ENCODE measurements around the gene ANKIB1. TPM values are rescaled to one million over a fixed set of nuclear protein-coding genes. Genes with fewer than 3 reads are reported as not detected.

The ANKIB1 gene
- total and polyA plus RNA-seq, 2 donors (not counting 1 experiment from before 2014, with no cell fraction given), result 16.5 to 76.7 TPM

DNA sequence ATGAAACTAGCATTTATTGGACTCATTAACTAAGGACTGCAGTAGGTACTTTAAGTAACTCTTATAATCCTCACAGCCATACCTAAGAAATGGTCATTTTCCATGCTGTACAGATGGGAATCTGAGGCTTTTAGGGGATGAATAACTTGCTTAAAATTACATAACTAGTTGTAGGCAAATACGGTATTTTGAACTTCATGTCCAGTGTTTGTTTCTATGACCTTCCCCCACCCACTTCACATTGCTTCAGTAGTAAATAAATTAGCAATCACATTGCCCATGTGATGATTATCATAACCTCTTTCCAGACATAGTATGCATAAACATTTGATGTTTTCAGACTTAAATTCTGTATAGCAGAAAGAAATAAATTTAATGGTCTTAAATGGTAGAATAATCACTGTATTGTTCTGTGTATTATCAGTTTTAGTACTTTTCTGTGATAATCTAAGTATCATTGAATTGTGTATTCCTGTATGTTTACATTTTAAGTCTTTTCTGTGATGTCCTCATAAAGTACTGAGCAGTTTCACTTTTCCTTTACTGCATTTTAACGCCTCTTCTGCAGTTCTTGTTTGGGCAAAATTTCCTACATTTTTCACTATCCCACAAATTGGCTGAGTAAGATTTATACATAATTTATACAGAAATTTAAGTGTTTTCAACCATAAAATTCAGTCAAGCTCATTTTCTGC is 48.3 kb downstream of the ANKIB1 start:
- Histone ChIP-seq H3K4me1 (ENCODE audit: control insufficient read depth in 2 of 2, insufficient read depth in 2 of 2, low read length in 2 of 2) (peaks cover 0 to 3% of the 10 kb centered on the region in 2 donors), H3K4me3 (ENCODE audit: control extremely low read depth in 1 of 5, extremely low read depth in 1 of 5, insufficient read depth in 1 of 5, low read depth in 2 of 5, low read length in 4 of 5) (no peak overlapping the region), H3K9ac (ENCODE audit: low read length) (no peak overlapping the region), H3K27ac (ENCODE audit: low read length in 2 of 2) (no peak overlapping the region), H3K79me2 (ENCODE audit: control insufficient read depth, insufficient read depth, low read length) (peaks cover 20% of the 10 kb centered on the region), H2AFZ (ENCODE audit: insufficient read depth, low read depth, low read length, poor library complexity, severe bottlenecking) (no peak overlapping the region), H3K9me3 (ENCODE audit: control extremely low read depth in 1 of 3, control insufficient read depth in 2 of 3, insufficient read depth in 1 of 3, low read length in 2 of 3) (no peaks in the 10 kb centered on the region), H3K36me3 (replicated peaks in 1 of 2; ENCODE audit: control extremely low read depth in 1 of 2, control insufficient read depth in 1 of 2, extremely low read depth in 1 of 2, insufficient read depth in 2 of 2, low read length in 1 of 2) (peaks cover 0 to 14% of the 10 kb centered on the region in 2 experiments), H4K20me1 (ENCODE audit: control insufficient read depth, insufficient read depth, low read length, poor library complexity, severe bottlenecking) (no peaks in the 10 kb centered on the region), H3K27me3 (replicated peaks in 1 of 4; ENCODE audit: control extremely low read depth in 1 of 4, control insufficient read depth in 3 of 4, insufficient read depth in 4 of 4, low read length in 3 of 4) (no peaks in the 10 kb centered on the region), H3K4me2 (replicated peaks; ENCODE audit: low read depth, low read length, poor library complexity, severe bottlenecking) (no peak overlapping the region)
- Mint-ChIP-seq H3K9me3 (ENCODE audit: insufficient read depth) (no peaks in the 10 kb centered on the region), H3K27me3 (no peaks in the 10 kb centered on the region), H3K4me1 (peaks cover 24% of the 10 kb centered on the region), H3K27ac (no peak overlapping the region), H3K4me3 (no peak overlapping the region)
- ATAC-seq (ENCODE audit: low read depth) (no peak), DNase-seq (no peak)
- CTCF ChIA-PET, result no interaction called here
- POLR2A ChIA-PET, result no interaction called here
- no CpG with 5 or more reads among the region's 2 CpGs for WGBS (ENCODE audit: insufficient coverage)
- TF ChIP-seq EZH2 (IDR thresholded peaks at IDR 0.05; ENCODE audit: borderline replicate concordance, insufficient read depth, low read depth, low read length, poor library complexity, severe bottlenecking), result no peak
- TF ChIP-seq, protein P1, sequence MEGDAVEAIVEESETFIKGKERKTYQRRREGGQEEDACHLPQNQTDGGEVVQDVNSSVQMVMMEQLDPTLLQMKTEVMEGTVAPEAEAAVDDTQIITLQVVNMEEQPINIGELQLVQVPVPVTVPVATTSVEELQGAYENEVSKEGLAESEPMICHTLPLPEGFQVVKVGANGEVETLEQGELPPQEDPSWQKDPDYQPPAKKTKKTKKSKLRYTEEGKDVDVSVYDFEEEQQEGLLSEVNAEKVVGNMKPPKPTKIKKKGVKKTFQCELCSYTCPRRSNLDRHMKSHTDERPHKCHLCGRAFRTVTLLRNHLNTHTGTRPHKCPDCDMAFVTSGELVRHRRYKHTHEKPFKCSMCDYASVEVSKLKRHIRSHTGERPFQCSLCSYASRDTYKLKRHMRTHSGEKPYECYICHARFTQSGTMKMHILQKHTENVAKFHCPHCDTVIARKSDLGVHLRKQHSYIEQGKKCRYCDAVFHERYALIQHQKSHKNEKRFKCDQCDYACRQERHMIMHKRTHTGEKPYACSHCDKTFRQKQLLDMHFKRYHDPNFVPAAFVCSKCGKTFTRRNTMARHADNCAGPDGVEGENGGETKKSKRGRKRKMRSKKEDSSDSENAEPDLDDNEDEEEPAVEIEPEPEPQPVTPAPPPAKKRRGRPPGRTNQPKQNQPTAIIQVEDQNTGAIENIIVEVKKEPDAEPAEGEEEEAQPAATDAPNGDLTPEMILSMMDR (IDR thresholded peaks at IDR 0.05), result no peak
- intact Hi-C loops (cut with micrococcal nuclease), result no loop called here

DNA sequence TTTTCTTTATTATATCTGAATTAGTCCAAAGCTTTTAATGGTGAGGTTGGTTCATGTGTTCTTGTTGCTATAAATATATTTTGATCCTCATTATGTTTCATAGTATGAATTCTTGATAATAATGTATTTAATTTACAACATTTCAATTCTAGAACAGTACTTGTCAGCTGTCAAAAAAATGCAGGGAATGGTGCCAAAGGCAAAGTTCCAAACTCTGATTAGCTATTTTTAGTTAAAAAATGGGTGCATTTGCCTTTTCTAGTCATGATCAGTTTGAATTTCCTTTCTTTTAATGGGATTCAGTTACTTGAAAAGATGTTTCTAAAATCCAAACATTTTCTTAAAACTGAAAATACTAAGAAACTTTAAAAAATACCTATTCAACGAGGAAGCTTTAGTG is 49.6 kb downstream of the ANKIB1 start:
- Histone ChIP-seq H3K36me3 (replicated peaks in 1 of 2; ENCODE audit: control extremely low read depth in 1 of 2, control insufficient read depth in 1 of 2, extremely low read depth in 1 of 2, insufficient read depth in 2 of 2, low read length in 1 of 2) (peaks cover 0 to 14% of the 10 kb centered on the region in 2 experiments), H3K27ac (ENCODE audit: low read length in 2 of 2) (no peak overlapping the region), H3K4me1 (ENCODE audit: control insufficient read depth in 2 of 2, insufficient read depth in 2 of 2, low read length in 2 of 2) (peaks cover 0 to 3% of the 10 kb centered on the region in 2 donors), H3K9me3 (ENCODE audit: control extremely low read depth in 1 of 3, control insufficient read depth in 2 of 3, insufficient read depth in 1 of 3, low read length in 2 of 3) (no peaks in the 10 kb centered on the region), H2AFZ (ENCODE audit: insufficient read depth, low read depth, low read length, poor library complexity, severe bottlenecking) (no peak overlapping the region), H3K4me3 (ENCODE audit: control extremely low read depth in 1 of 5, extremely low read depth in 1 of 5, insufficient read depth in 1 of 5, low read depth in 2 of 5, low read length in 4 of 5) (no peak overlapping the region), H3K4me2 (replicated peaks; ENCODE audit: low read depth, low read length, poor library complexity, severe bottlenecking) (no peak overlapping the region), H3K27me3 (replicated peaks in 1 of 4; ENCODE audit: control extremely low read depth in 1 of 4, control insufficient read depth in 3 of 4, insufficient read depth in 4 of 4, low read length in 3 of 4) (no peaks in the 10 kb centered on the region), H3K79me2 (ENCODE audit: control insufficient read depth, insufficient read depth, low read length) (peaks cover 9% of the 10 kb centered on the region), H3K9ac (ENCODE audit: low read length) (no peak overlapping the region), H4K20me1 (ENCODE audit: control insufficient read depth, insufficient read depth, low read length, poor library complexity, severe bottlenecking) (no peaks in the 10 kb centered on the region)
- no peak for ATAC-seq (ENCODE audit: low read depth)
- H3K4me3 Mint-ChIP-seq, result no peak overlapping the region
- H3K4me1 Mint-ChIP-seq, result peaks cover 18% of the 10 kb centered on the region
- ChIA-PET POLR2A (no interaction called here), CTCF (interaction anchor here (1.0 kb wide), 1 partner anchor 22 kb away, joined by 3 read pairs; no protein-coding TSS in a partner anchor)
- no peak for DNase-seq
- no peaks in the 10 kb centered on the region for H3K9me3 Mint-ChIP-seq (ENCODE audit: insufficient read depth)
- no peaks in the 10 kb centered on the region for H3K27me3 Mint-ChIP-seq
- intact Hi-C loops (cut with micrococcal nuclease), result no loop called here
- no peak overlapping the region for H3K27ac Mint-ChIP-seq
- WGBS (ENCODE audit: insufficient coverage), result no CpG with 5 or more reads among the region's 1 CpG
- TF ChIP-seq, protein P1 (IDR thresholded peaks at IDR 0.05), result no peak
- no peak for TF ChIP-seq EZH2 (IDR thresholded peaks at IDR 0.05; ENCODE audit: borderline replicate concordance, insufficient read depth, low read depth, low read length, poor library complexity, severe bottlenecking)
